ENCODE measurements around the gene RNF25.
"Not testable (repeated sequence)": the region's sequence is repeated elsewhere in the genome, so short reads cannot be mapped to it uniquely, and the experiment has no call there.

Gene RNF25
- 9.2 to 32.5 reads per million in 2 donors for total RNA-seq

DNA sequence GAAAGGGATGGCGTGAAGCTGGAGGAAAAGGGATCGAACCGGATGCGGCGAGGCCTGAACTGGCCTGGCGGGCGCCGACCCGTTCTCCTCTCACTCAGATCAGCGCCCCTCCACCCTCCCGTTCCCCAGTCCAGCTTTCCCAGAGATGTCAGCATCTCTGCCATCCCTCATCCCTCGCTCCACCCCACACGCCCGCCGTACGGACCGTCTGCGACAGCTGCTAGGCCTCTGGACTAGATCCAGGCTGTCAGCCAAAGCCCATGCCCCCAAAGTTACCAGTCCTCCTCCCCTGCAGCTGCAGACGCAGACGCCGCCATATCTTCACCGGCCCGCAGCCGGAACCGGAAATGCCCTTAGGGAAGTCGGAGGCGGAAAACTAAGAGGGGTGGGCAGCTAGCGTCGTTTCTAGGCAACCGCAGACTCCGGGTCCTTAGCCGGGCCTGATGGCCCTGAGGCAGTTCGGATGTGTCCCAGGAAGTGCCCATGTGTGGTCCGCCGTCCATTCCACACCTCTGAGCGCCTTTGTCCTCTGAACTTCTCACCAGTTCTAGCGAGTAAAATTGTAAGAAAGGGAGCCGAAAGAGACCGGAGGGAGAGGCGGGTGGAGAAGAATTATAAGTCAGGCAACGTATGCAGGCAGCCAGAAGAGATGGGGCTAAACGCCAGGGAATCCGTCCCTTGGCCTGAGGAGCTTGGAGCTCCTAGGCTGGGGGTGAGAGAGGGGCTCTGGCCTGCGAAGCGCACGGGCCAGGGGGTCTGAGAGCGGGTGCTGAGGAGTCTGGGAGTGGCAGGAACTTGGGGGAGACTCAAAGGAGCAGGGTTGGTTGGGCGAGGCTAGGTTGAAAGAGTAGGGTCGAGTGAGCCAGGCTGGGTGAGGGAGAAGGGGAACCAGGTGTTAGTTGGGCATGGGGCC, at the start of gene RNF25, which contains the start of gene STK36:
RNF25 (minus strand) TSS at position 349 of the 913 bp plus-strand sequence; CDS start at position 317, 32 bp downstream.
STK36 (plus strand) TSS at position 433 of the 913 bp plus-strand sequence. CDS start 744 bp downstream, outside the sequence.
- peak; percentile 68 for DNase-seq

DNA sequence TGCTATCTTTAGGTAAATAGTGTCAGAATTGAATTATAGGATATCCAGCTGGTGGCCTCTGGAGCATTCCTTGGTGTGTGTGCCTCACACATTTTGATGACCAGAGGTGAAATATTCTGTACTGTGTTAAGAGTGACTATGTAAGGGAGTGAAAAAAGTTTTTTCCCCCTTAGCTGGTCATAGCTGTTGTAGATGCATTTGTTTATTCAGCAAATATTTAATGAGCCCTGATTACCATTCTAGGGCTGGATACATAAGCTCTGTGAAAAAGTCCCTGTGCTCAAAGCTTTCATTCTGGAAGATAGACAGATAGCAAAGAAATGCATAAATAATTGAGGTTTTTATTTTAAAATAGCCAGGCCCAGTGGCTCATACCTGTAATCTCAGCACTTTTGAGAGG, 49.7 kb upstream of the RNF25 start:
- no peak for DNase-seq

- no peak for DNase-seq
Observed at GRCh38 chr2:218720048-218721041, 48.5 kb upstream of the RNF25 start.

- DNase-seq, result no peak
Observed at GRCh38 chr2:218719457-218719856, 47.7 kb upstream of the RNF25 start.

DNA sequence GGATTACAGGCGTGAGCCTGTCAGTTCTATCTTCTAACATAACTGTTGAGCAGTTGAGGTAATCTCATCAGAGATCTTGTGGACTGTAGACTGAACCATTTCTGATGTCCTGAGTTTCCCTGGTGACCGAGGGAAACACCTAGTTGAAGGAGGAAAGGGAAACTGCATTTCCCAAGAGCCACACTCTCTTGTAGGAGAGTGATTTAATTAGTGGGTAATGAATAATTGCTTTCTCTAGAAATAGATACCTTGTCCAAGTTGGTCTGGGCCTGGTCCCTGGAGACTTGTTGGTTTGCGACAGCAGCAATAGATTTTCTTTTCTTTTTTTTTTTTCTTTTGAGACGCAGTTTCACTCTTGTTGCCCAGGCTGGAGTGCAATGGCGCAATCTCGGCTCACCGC, 46.3 kb upstream of the RNF25 start:
- DNase-seq, result no peak

DNA sequence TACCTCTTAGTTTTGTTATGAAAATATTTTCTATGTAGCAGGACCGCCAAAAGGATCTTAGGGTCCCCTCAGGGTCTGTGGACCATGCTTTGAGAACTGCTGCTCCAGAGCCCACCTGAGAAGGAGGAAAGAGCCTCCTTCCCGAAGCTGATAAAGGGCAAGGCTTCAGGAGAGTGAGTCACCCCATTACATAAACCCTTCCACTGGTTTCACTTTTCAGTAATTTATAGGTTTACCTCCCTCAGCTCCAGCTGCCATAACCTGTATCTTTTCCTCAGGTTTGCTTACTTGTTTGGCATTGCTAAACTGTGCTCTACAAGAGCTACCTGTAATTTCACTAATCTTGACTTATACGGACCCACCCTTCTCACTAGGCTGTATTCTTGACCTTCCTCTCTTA, 45.5 kb upstream of the RNF25 start:
- no peak for DNase-seq

DNA sequence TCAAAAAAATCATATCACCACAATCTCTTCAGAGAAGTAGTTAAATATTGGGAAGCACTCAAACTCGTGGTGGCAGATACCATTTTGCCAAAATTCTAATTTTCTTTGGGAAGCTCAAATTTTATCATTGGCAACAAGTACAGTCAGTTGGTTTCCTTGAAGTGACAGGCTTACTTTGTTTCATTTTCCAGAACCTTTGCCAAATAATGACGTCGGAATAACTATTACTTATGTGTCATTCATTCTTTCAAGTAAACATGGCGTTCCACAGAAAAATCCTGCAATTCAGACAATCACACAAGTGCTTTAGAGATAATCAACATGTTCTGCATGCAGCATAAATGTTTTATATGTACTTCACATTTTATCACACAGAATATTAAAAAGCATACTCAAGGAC, 44.3 kb upstream of the RNF25 start:
- no peak for DNase-seq

DNA sequence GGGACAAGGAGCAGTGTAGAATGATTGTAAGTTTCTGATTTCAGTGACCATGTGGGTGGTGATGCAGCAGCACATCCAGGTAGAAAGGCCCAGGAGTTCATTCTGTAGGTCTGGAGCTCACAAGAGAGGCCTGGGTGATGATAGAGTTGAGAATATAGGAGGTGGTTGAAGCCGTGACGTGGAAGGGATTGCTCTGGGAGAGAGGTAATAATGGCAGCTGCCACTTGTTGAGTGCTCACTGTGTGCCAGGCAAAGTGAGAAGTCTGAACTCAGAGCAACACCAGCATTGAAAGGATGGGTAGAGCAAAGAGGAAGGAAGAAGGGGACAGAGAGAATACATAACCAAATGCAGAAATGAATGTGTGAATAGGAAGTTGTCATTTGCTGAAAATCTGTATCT, 42.1 kb upstream of the RNF25 start:
- no peak for DNase-seq

DNA sequence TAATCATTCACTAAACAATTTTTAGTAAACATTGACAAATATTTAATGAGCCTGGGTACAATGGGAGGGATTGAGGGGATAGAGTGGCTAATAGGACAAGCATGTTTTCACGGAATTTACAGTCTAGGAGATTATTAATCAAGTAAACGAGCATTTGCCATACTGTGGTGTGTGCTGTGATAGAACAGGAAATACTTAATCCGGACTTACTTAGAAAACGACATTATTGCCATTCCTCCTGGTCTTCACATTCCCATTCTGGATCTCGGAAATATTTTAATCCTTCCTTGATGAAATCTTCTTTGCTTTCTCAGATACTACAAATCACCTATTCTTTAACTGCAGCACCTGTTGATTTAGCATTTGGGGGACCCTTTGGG, 39.7 kb upstream of the RNF25 start:
- DNase-seq, result no peak

DNA sequence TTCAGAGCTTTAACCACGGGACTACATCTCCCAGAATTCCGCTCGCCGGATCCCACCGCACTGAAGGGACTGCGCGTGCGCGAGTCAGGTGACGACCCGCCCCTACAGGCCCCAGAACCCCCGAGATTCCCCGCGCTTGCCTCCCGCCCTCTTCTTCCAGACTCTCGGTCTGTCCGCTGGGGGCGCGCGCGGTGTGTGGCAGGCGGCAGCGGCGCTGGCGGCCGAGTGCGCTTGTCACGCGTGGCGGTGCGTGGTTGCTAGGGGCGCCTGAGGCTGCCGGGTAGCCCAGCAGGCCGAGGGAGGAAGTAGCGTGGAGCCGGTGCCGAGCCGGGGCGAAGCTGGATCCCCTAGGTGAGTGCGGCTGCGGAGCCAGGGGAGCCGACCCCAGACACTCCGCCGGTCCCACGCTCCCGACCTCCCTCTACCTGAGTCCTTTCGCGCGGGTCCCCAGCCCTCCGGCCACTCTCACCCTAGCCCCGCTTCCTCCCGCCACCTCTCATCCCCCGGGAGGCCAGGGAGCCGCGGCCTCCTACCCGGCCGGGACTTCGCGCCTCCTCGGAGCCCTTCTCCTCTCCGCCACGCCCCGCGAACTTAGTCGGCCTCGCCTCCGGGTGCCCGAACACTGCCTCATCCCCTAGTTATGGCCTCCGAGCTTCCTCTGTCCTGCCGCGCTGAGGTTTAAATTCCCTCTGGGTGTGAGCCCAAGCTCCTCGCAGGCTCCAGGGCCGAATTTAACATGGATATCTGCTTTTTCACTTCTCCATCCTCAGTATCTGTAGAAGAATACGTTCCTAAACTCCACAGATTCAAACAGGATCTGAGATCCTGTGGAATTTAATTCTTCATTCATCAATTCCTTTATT, 39.1 kb upstream of the RNF25 start, which contains the start of gene TTLL4:
TTLL4 (plus strand) TSS at position 149 of the 863 bp plus-strand sequence. CDS start 26,842 bp downstream, outside the sequence.
- DNase-seq, result peak; percentile 99

- DNase-seq, result peak; percentile 1
Observed at GRCh38 chr2:218710334-218710686, 38.5 kb upstream of the RNF25 start.

DNA sequence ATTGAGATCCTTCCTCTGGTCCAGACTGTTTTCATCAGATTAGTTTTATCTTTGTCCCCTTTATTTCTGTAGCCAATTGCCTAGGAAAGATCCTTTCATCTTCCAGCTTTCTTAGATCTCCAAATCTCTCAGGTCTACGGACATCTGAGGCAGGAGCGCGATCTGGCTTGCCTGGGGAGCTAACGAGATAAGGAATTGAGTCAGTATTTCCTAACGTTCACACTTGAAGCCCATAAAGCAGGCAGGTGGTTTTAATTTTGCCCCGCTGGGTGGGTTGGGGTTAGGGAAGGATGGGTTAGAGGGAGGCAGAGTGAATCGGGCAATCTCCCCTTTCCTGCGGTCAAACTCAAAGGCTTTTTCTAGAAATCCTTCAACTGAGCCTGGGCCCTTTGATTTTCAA, 38.1 kb upstream of the RNF25 start:
- no peak for DNase-seq

DNA sequence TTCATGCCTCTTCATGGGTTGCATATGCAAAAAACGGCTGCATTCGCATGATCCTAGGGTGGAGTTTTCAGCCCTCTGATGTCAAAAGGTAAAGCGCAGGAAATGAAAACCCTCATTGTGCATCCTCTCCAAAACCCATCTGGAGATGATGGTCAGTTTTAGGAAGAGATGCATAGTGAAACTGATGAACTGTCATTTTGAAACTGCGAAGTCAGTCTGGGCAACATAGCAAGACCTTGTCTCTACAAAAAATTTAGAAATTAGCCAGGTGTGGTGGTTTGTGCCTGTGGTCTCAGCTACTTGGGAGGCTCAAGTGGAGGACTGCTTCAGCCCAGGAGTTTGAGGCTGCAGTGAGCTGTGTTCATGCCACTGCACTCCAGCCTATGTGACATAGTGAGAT, 36.3 kb upstream of the RNF25 start:
- no peak for DNase-seq

- DNase-seq, result no peak
Observed at GRCh38 chr2:218703341-218703740, 31.5 kb upstream of the RNF25 start.

- no peak for DNase-seq
Observed at GRCh38 chr2:218701806-218702205, 30.0 kb upstream of the RNF25 start.

DNA sequence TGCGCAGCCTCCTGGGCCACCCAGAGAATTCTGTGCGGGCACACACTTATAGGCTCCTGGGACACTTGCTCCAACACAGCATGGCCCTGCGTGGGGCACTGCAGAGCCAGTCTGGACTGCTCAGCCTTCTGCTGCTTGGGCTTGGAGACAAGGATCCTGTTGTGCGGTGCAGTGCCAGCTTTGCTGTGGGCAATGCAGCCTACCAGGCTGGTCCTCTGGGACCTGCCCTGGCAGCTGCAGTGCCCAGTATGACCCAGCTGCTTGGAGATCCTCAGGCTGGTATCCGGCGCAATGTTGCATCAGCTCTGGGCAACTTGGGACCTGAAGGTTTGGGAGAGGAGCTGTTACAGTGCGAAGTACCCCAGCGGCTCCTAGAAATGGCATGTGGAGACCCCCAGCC, 27.1 kb upstream of the RNF25 start:
- DNase-seq, result no peak

- DNase-seq, result no peak
Observed at GRCh38 chr2:218694405-218695145, 22.8 kb upstream of the RNF25 start.

- no peak for DNase-seq
Observed at GRCh38 chr2:218691234-218691633, 19.4 kb upstream of the RNF25 start.

DNA sequence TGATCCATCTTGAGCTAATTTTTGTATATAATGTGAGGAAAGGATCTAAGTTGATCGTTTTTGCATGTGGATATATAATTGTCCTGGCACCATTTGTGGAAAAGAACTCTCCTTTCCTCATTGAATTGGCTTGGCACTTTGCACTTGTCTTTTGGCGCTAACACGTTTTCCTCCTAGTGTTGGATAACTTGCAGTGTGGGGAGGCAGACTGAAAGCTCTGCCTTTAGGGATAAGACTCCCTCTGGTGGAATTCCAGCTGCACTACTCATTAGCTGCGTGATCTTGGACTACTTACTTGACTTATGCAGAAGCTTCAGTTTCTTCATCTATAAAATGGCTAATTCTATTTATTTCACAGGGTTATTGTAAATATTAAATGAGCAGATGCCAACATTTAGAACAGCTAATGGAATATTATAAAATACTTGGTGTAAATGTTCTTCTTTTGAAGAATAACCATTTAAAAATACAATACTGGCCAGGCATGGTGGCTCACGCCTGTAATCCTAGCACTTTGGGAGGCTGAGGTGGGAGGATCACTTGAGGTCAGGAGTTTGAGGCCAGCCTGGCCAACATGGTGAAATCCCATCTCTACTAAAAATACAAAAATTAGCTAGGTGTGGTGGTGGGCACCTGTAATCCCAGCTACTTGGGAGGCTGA, 15.7 kb upstream of the RNF25 start:
- DNase-seq, result not testable (repeated sequence)

DNA sequence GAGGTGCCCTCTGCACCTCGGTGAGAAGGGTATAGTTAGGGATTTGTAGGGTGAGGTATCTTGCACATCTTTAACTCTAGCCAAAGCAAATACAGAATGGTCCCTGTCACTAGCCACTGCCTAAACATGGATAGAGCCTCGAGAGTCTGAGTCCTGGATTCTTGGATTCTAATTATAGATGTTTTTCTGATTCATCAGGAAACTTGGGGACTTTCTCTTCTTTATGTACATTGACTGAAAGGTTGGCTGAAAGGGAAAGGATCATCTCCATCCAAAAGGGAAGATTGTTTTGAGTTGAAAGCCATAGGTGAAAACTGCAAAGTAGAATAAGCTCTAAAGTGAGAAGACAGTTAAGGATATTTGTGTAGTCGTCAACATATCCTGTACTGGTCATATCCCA, 8.3 kb upstream of the RNF25 start:
- DNase-seq, result no peak

GRCh38 chr2:218679119-218679518, 7.3 kb upstream of the RNF25 start:
- DNase-seq, result no peak

Data from T-helper 9 cell (primary cell).